Measurements from ENCODE around the gene RUFY3. TPM values are rescaled to one million over a fixed set of nuclear protein-coding genes. Genes with fewer than 3 reads are reported as not detected.
A peak's percentile ranks its signal among the peaks of the same experiment; 100 is the strongest.

The RUFY3 gene
- total RNA-seq, 1 donor from 2014 or later = 39.3 TPM

DNA sequence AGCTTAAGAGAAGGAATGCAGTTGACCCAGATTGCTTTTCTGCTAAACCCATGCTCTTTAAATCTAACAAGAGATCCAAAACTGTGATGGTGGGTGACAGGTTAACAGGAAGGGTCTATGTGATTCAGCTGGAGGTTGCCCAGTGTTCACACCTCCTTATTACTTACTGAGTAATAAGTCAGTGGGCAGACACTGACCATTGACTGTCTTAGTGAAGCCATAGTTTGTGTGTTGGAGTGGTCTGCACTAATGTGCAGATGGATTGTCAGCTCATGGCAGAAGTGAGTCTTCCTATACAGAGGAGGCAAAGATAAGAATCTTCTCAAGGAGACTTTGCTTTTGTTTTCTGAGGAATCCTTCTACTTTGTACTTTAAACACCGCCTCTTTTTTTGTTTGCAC is 15.2 kb upstream of the RUFY3 start:
- H3K27ac Mint-ChIP-seq (ENCODE audit: unreplicated experiment) = peak overlapping the region; percentile 93
- H3K9me3 Mint-ChIP-seq (ENCODE audit: low read depth) = no peaks in the 10 kb centered on the region
- no peaks in the 10 kb centered on the region for H3K27me3 Mint-ChIP-seq (ENCODE audit: low read depth)
- peaks cover 24% of the 10 kb centered on the region for H3K4me1 Mint-ChIP-seq (ENCODE audit: low read depth)
- peak overlapping the region; percentile 93 for H3K4me3 Mint-ChIP-seq (ENCODE audit: unreplicated experiment)
- no peaks in the 10 kb centered on the region for H3K36me3 Mint-ChIP-seq (ENCODE audit: low read depth)
- TF ChIP-seq, protein P1, sequence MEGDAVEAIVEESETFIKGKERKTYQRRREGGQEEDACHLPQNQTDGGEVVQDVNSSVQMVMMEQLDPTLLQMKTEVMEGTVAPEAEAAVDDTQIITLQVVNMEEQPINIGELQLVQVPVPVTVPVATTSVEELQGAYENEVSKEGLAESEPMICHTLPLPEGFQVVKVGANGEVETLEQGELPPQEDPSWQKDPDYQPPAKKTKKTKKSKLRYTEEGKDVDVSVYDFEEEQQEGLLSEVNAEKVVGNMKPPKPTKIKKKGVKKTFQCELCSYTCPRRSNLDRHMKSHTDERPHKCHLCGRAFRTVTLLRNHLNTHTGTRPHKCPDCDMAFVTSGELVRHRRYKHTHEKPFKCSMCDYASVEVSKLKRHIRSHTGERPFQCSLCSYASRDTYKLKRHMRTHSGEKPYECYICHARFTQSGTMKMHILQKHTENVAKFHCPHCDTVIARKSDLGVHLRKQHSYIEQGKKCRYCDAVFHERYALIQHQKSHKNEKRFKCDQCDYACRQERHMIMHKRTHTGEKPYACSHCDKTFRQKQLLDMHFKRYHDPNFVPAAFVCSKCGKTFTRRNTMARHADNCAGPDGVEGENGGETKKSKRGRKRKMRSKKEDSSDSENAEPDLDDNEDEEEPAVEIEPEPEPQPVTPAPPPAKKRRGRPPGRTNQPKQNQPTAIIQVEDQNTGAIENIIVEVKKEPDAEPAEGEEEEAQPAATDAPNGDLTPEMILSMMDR (IDR thresholded peaks at IDR 0.05) = no peak
- DNase-seq (ENCODE audit: low spot score) = no peak

DNA sequence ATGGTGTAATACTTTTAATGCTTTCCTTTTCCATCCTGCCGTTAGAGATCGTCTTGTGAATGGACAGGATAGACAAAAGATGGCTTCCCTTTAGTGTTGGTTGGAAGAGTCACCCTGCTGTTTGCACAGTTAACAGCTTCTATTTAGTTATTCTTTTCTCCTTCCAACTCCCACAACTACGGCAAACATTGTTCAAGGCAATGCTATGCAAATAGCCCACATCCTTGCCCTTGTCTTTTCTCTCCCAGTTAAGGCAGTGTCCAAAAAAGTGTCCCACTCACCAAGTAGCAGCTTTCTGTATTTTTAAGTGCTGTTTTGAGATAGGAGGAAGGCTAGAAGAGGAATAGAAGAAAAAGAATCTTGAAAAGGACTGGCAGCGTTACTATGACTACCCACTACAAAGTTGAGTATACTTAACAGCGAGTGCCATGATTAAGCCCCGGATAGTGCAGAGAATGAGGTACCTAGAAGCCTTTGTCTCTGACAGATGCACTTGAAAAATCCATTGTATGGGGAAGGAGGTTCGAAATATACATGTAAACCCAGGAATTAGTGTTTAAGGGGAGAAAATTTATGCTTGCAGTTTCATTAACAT is 12.1 kb upstream of the RUFY3 start:
- Mint-ChIP-seq H3K4me3 (ENCODE audit: unreplicated experiment) (no peak overlapping the region), H3K9me3 (ENCODE audit: low read depth) (no peaks in the 10 kb centered on the region), H3K27me3 (ENCODE audit: low read depth) (no peaks in the 10 kb centered on the region), H3K36me3 (ENCODE audit: low read depth) (no peaks in the 10 kb centered on the region), H3K27ac (ENCODE audit: unreplicated experiment) (no peak overlapping the region), H3K4me1 (ENCODE audit: low read depth) (peaks cover 14% of the 10 kb centered on the region)
- TF ChIP-seq, protein P1 (IDR thresholded peaks at IDR 0.05) = no peak
- DNase-seq (ENCODE audit: low spot score) = no peak

DNA sequence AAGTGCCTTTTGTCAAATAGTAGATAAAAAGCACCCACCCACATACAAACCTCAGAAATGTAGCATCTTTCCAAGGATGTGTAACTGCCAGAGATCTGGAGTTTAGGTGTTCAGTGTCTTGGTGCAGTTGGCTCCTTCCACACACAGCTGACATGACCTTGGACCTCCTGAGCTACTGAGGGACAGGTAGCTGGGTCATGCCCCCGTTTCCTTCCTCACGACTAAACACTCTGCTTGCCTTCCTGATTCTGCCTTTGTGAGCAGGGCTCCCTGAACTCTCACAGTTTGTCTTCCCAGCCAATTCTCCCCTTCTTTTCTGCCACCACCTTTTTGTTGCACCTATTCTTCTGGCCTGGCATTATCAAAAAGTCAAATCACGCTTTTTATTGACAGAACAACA is 10.2 kb upstream of the RUFY3 start:
- peaks cover 4% of the 10 kb centered on the region for H3K4me1 Mint-ChIP-seq (ENCODE audit: low read depth)
- H3K9me3 Mint-ChIP-seq (ENCODE audit: low read depth) = no peaks in the 10 kb centered on the region
- no peak overlapping the region for H3K27ac Mint-ChIP-seq (ENCODE audit: unreplicated experiment)
- DNase-seq (ENCODE audit: low spot score) = no peak
- H3K27me3 Mint-ChIP-seq (ENCODE audit: low read depth) = no peaks in the 10 kb centered on the region
- H3K4me3 Mint-ChIP-seq (ENCODE audit: unreplicated experiment) = no peak overlapping the region
- no peaks in the 10 kb centered on the region for H3K36me3 Mint-ChIP-seq (ENCODE audit: low read depth)
- TF ChIP-seq, protein P1 (IDR thresholded peaks at IDR 0.05) = no peak

DNA sequence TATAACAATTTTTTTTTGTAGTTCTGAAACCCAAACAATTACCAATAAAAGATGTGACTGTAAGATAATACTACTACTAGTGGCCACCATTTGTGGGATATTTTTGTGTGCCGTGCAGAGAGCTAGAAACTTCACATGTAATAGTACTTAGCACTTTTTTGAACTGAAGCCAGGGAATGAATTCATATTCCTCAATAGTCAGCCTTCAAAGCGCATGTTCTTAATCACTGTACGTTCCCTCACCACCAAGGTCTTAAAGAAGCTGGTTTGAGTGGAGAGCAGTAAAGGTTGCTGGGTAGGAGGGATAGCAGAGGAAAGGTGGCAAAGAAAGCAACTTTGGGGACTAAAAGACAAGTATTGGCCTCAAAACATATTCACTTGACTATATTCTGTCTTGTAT is 9.6 kb upstream of the RUFY3 start:
- H3K4me3 Mint-ChIP-seq (ENCODE audit: unreplicated experiment) = no peak overlapping the region
- no peaks in the 10 kb centered on the region for H3K4me1 Mint-ChIP-seq (ENCODE audit: low read depth)
- no peaks in the 10 kb centered on the region for H3K36me3 Mint-ChIP-seq (ENCODE audit: low read depth)
- TF ChIP-seq, protein P1 (IDR thresholded peaks at IDR 0.05) = no peak
- no peak overlapping the region for H3K27ac Mint-ChIP-seq (ENCODE audit: unreplicated experiment)
- no peaks in the 10 kb centered on the region for H3K27me3 Mint-ChIP-seq (ENCODE audit: low read depth)
- DNase-seq (ENCODE audit: low spot score) = no peak
- H3K9me3 Mint-ChIP-seq (ENCODE audit: low read depth) = no peaks in the 10 kb centered on the region

DNA sequence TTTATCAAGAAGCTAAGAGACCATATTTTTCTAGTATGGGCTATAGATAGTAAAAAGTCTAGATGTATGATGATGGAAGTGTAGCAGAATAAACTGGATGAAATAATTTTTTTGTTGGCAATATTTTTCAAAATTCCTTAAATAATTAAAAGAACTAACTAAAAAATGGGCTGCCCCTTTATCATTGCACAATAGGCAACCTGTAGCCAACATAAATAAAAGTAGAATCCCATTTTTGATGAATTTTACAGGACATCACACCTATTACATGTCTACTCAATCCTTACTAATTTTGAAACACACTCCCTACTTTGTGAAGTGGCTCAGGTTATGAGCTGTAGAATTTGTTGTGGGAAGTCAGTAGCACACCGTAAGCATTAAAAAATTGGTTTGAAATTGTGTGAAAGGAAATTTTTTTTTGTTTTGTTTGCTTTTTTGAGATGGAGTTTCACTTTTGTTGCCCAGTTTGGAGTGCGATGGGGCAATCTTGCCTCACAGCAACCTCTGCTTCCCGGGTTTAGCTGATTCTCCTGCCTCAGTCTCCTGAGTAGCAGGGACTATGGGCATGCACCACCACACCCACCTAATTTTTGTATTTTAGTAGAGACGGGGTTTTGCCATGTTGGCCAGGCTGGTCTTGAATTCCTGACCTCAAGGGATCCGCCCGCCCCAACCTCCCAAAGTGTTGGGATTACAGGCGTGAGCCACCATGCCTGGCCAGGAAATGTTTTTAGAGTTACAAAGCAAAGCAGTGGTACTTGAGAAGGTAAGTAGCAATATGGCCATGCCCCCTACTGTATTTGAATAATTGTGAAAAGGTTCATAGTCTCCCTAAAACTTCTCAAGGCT is 8.9 kb upstream of the RUFY3 start:
- no peak overlapping the region for H3K4me3 Mint-ChIP-seq (ENCODE audit: unreplicated experiment)
- H3K36me3 Mint-ChIP-seq (ENCODE audit: low read depth) = no peaks in the 10 kb centered on the region
- H3K27ac Mint-ChIP-seq (ENCODE audit: unreplicated experiment) = no peak overlapping the region
- DNase-seq (ENCODE audit: low spot score) = no peak
- TF ChIP-seq, protein P1 (IDR thresholded peaks at IDR 0.05) = no peak
- H3K27me3 Mint-ChIP-seq (ENCODE audit: low read depth) = no peaks in the 10 kb centered on the region
- H3K9me3 Mint-ChIP-seq (ENCODE audit: low read depth) = no peaks in the 10 kb centered on the region
- no peaks in the 10 kb centered on the region for H3K4me1 Mint-ChIP-seq (ENCODE audit: low read depth)

All from chondrocyte (in vitro differentiated cells).